Measurements from ENCODE around the gene ITGA5.

The ITGA5 gene

DNA sequence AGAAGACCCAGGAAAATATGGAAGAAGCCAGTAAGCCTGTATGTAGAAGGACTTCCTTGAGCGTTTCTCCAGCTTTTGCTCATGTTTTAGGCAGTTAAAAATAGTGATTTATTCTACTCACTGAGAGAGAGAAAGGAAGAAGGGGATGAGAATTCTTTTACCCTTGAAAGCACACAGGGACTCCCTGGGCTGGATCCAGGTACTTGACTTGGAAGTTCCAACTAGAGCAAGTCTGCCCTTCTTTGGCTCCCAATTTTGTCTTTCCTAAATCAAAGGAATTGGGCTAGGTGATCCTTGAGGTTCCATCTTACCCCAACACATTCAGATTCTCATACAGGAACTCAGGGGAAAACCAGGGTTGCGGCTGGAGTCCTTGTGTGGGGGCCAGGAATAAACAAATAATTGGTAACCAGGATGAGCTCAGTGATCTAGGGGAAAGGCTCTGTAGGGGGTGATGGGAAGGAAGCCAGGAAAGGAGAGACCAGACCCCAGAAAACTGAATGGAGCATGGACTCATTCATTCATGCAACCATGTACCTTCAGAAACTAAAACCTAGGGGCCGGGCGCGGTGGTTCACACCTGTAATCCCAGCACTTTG lies 11.5 kb upstream of the ITGA5 start:
- no peak for DNase-seq (ENCODE audit: low spot score)

DNA sequence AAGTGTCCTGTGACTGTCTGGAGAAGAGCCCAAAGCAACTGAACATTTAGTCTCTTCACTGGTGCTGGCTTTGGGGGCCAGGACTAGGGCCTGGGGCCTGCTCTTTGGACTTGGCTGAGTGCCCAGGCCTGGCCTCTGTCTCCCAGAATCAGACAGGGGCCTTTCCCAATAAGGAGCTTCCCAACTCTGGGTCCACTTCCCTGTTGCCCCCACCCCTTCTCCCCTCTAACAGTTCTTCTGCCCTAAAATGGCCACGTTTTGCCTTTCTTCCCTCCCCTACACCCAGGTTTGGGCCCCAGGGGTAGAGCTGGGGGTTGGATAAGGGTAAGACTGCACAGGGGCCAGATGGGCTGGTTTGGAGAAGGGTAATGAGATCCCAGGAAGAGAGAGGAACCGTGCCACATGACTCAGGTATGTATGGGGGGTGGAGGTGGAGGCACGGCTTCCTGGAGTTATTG lies 10.0 kb upstream of the ITGA5 start:
- no peak for DNase-seq (ENCODE audit: low spot score)

DNA sequence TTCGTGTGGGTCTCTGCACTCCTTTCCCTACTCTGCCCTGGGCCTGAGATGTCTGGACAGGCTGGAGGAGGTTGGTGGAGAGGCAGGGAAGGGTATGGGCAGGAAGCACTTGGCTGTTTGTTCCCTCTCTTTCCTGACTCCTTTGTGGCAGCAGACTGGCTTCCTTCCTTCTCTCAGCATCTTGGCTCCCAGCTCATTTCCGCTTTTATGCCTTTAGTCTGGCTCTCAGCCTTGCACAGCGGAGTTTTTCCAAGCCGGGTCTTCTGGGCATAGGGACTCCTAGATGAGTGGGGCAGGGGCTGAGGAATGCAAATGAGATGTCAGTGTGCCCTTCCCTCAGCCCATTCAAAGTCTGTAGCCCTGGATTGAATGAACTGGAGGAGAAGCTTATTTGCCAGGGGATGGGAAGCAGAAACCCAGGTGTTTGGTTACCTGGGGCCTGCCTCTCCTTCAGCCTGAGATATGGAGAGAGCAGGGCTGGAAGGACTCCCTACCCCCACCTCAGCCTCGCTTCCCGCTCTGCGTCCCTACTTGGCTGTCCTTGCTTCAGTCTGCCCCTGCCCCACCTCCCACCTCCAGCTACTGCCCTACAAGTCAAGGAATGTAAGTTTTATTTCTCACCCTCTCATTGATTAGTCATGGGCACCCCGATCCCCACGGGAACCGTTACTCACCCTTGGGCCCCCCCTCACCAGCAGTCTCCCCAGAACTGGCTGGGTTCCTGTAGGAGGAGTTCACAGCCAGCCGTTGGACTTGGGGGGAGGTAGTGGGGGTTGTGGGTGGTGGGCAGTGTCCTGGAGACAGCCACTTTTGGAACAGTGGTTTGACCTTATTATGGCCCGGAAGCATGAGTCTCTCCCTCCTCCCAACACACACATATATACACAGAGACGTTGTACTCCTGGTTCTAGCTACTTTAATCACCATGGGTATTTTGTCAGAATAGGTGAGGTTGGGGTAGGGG lies 9.3 kb upstream of the ITGA5 start:
- DNase-seq (ENCODE audit: low spot score) = no peak

DNA sequence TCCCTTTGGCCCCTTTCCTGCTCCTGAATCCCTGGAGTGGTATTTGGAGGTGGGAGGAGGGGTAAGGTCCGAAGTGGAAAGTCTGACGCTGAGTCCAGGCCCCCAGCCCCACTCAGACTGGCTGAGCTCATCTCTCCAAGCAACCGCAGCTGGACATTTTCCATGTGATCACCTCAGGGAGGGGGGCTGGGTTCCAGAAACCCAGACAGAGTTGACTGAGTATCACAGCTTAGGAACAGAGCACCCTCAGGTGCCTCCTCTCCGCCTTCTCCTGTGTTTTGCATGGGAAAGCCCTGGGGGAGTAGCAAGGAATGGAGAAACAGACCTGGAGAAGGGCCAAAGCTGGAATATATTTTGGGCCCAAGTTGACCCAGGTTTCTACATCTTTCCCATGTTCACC lies 8.0 kb upstream of the ITGA5 start:
- DNase-seq (ENCODE audit: low spot score) = no peak

DNA sequence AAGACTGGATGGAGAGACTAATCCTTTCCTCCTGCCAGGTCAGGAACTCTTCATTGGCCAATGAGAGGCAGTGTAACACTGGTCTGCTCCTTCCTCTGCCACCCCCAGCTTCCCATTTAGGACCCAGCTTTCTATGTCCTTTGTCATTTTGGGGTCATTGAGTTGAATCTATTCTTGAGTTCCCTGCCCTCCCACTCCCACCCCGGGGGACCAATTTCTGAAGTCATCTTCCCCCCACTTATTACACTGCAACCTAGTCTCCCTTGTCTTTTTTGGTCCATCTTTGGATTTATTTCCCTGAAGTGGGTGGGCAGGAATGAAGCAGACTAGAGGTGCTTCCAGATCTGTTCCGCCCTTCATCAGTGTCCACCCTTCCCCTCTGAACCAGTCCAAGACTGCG lies 7.6 kb upstream of the ITGA5 start:
- DNase-seq (ENCODE audit: low spot score) = no peak

DNA sequence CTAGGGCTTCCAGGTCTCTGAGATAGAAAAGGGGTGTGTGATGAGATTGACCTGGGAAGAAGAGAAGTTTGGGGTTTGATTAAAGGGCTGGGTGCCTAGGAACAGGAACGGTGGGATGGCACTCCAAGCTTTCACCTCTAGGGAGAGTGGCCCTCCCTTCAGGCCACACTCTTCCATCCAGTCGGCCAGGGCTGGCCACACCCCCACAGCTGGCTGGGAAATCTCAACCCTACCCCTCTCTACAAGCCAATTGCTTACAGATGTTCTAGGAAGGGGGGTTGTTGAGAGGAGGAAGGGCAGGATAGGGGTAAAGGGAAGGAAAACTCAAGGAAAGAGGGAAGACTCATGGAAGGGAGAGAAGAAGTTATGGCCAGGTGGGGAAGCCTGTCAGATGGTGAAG lies 6.6 kb upstream of the ITGA5 start:
- no peak for DNase-seq (ENCODE audit: low spot score)

DNA sequence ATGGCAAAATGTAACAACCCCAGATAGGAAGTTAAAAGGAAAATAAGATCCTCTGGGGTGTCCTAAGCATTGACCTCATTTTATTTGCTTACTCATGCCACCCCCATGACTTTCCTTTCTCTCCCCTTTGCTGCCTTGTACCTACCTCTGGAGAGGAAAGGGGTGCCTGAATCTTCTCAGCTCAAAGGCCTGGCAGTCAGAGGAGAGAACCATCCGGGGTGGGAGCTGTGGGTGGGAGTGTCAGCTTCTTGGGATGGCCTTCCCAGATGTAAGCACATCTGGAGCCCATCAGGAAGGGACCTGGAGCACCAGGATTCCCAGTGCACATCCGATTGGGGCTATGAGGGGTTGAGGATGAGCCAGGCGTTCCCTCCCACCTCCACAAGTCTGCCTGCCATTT lies 5.2 kb upstream of the ITGA5 start:
- no peak for DNase-seq (ENCODE audit: low spot score)

DNA sequence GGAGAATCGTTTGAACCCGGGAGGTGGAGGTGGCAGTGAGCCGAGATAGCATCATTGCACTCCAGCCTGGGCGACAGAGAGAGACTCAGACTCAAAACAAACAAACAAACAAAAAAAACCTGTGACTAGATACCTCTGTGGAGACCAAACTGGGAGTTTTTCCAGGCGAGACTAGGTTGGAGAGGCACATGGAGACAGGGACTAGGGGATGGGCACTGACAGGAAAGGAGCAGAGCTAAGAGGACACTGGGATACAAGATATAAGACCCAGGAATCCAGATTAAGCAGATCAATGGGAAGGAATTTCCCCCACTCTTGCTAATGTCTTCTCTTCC lies 4.7 kb upstream of the ITGA5 start:
- no peak for DNase-seq (ENCODE audit: low spot score)

GRCh38 chr12:54421879-54422250 lies 2.8 kb upstream of the ITGA5 start:
- no peak for DNase-seq (ENCODE audit: low spot score)

GRCh38 chr12:54421175-54421878 lies 2.3 kb upstream of the ITGA5 start:
- no peak for DNase-seq (ENCODE audit: low spot score)

DNA sequence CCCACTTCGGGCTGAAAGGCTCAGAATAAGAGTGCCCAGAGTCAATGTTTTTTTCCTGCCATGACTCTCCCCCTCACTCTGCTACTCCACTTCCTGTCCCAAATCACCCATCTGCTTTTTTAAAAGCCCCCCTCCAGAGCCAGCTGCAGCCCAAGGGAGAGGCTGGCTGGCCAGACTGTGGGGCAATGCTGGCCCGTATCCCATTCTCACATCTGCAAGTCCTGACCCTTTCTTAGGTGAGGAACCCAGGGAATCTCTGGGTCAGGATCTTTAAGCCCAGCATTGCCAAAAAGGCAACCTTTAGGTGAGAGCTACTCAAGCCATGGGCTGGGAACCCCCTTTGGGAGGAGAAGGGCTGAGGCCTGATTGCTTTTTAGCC lies 1.7 kb upstream of the ITGA5 start:
- DNase-seq (ENCODE audit: low spot score) = no peak

DNA sequence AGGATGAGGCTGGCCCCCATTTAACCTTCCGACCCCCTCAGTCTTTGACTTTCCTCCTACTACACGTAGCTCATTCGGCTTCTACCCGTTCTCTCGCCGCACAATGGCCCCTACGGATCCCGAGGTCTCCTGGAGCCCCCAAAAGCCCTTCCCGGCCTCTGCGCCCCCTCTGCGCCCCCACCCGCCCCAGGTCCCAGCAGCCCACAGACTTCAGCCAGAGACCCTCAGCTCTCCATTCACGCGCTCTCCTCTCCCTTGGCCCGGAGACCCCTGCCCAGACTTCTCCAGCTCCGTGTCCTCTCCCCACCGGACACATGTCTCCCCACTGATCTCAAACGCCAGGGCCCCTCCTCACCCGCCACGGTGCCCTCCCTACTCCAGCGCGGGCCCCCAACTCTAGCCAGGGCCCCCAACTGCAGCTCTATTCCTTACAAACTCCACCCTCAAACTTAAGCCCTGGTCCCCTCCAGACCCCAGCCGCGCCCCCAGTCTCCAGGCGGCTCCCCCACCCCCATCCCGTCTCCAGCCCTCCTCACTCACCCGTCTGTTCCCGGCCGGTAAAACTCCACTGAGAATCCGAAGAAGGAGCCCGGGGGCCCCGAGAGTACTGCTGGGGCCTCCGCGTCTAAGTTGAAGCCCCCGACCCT lies 502 bp downstream of the ITGA5 start:
- peak; percentile 70 for DNase-seq (ENCODE audit: low spot score)

- DNase-seq (ENCODE audit: low spot score) = peak; percentile 67
Measured at GRCh38 chr12:54417712-54418440, 1.2 kb downstream of the ITGA5 start.

DNA sequence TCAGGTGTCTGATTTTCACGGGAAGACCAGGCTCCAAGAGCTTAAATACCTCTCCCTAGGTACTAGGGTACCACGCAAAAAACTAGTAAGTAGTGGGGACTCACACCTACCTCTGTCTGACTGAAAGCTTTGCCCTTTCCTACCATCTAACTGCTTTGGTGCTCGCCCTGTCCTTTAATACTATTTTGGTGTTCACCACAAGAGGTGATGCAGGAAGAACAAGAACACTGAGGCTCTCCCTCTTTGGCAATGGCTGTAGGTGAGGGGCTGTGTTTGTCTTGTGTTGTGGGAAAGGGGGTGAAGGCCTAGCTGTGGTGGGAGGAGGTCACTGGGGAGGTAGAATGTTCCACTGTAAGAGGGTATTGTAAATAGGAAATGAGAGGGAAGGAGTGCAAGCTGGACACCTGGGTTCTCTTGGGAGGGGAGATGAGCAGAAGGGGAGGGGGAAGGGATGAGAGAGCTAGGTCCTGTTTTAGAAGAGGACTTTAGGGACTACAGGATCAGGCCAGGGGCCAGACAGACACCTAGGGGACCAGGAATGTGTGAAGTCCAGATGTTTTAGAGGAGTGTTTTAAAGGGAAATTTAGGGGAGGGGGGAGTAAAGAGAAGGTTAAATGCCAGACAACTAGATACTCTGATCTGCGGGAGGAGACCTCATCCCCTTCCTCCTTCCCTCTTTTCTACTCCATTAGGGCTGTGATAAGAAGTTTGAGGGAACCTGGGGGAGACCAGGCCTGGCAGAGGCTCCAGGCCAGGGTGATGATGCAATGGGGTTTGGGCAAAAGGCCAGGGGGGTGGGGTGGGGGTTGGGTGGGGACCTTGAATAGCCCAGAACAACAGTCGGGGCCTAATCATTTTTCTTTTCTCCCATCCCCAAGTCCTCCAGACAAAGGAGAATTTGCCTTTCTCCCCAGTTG lies 2.1 kb downstream of the ITGA5 start:
- DNase-seq (ENCODE audit: low spot score) = no peak

DNA sequence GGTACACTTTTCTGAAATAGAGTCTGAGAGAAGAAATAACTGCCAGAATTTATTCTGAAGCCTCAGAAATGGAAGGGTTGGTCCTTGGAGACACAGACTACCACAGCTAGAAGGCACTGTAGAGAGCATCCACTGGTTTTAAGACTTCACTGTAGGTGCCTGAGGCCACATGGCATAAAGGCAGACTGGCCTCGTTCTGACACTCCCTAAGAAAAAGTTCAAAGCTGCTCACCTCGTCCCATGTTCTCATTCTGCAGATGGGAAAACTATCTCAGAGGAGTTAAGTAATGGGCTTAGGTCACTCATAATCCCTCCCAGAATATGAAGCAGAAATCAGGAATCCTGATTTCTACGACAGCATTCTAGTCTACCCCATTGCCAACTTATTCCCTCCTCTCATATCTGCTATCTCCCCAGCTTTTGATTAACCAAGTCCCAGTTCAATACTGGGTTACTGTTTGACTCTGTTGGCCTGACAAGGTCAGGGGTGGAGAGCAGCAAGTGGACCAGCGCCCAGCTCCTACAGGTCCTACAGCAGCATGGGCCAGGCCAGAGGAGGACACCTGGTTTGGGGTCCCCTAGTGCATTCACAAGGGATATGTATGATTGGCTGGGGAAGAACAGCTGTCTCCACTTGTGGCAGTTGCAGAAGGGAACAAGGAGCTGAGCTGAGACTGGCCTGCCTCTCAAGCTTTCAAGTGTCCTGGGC lies 3.7 kb downstream of the ITGA5 start:
- no peak for DNase-seq (ENCODE audit: low spot score)

GRCh38 chr12:54413284-54414190 lies 5.5 kb downstream of the ITGA5 start:
- peak; percentile 45 for DNase-seq (ENCODE audit: low spot score)

DNA sequence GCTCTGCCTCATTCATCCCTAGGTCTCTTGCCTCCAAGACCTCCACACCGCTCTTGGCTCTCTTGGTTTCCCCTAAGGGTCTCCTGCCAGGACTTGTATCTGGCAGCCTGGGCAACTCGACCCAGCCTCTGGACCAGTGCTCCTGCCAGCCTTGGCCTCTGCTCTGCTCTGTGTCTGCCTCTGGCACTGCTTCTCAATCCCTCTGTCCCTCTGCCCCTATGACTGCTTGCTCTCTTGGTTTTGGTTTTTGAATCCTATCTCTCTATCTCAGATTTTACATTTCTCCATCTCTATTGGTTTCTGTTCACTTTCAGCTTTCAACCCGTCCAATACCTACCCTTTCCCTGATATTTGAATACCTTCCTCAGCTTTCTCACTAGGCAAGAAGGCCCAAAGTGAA lies 6.3 kb downstream of the ITGA5 start:
- no peak for DNase-seq (ENCODE audit: low spot score)

DNA sequence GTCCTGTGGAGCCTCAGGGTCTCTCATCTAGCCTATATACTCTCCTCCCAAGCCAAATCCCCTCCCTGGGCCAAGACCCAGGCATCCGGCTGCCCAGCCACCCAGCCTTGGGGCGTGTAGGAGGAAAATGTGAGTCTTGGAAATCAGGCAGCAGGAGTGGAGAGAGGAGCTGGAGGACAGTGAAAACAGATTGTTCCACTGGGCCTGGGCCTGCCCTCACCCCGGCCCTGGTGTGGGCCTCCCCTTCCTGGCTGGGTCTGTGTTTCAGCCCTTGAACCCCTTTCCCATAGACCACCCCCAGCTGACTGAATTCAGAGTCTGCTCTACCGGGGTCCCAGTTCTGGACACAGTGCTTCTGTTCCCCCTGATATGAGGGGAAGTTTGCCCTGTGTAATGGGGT lies 6.7 kb downstream of the ITGA5 start:
- DNase-seq (ENCODE audit: low spot score) = no peak
